Testis (tissue), 2 donors: ENCODE data around the gene PAPPA.

Source experiments
- CTCF ChIP-seq, 3 experiments: fragments of 450-650 bp in 2 of 3; fragments of 200-600 bp in 1 of 3; sonication (generic) in 1 of 3; IDR thresholded peaks; one replicate each; pipeline ENCODE4 v1.5.1; 2016 to 2019; ENCODE audit warnings: antibody characterized with exemption in 3 of 3, mild to moderate bottlenecking in 2 of 3, moderate library complexity in 1 of 3
- POLR2A ChIP-seq: fragments of 450-650 bp; IDR thresholded peaks from one replicate; pipeline ENCODE4 v1.6.1; 2017; ENCODE audit warnings: antibody characterized with exemption, mild to moderate bottlenecking, moderate library complexity

DNA sequence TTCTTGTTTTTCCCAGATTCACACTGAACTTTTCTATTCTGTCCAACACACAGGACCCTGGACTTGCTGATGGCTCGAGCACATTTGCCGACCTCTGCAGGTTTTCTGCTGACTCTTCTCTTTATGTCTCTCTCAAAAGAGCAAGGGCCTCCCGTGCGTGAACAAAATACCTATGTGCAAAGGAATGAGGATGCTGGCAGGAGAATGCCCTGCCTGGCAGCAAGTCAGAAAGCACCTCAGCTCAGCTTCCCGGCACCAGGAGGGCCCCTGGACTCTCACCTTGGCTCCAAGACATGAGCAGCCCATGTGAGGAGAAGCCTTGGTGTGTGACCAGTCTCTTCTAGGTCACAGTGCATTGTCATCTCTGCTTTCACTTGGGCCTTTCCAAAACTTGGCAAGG lies 36.1 kb downstream of the PAPPA start:
- TF ChIP-seq CTCF (IDR thresholded peaks at IDR 0.05) (no peak), POLR2A (no peak)
